ENCODE data around the gene TNIP1. TPM values are rescaled to one million over a fixed set of nuclear protein-coding genes. Genes with fewer than 3 reads are reported as not detected.

The TNIP1 gene
- polyA plus RNA-seq, 2 of the 4 experiments (the other 2 are of a cell fraction) = 48.4 to 53.4 TPM

GRCh38 chr5:150992705-150993104 is 88.1 kb downstream of the TNIP1 start:
- TF ChIP-seq POLR2AphosphoS2 (conservative IDR thresholded peaks at IDR 0.05; ENCODE audit: low read length) (no peak), EHF (CRISPR knock-in tag; IDR thresholded peaks at IDR 0.05) (no peak), ESRRA (IDR thresholded peaks at IDR 0.05; ENCODE audit: borderline replicate concordance, low read length) (no peak), FOSB (CRISPR knock-in tag; IDR thresholded peaks at IDR 0.05) (no peak), KDM5A (IDR thresholded peaks at IDR 0.05) (no peak)
- TF ChIP-seq, protein P1, sequence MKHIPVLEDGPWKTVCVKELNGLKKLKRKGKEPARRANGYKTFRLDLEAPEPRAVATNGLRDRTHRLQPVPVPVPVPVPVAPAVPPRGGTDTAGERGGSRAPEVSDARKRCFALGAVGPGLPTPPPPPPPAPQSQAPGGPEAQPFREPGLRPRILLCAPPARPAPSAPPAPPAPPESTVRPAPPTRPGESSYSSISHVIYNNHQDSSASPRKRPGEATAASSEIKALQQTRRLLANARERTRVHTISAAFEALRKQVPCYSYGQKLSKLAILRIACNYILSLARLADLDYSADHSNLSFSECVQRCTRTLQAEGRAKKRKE (CRISPR knock-in tag; IDR thresholded peaks at IDR 0.05; ENCODE audit: low read depth) = no peak
- Histone ChIP-seq H3K4me2 (no peak overlapping the region), H3K4me3 (no peak overlapping the region), H3K9me3 (no peaks in the 10 kb centered on the region), H3K4me1 (no peaks in the 10 kb centered on the region), H3K27ac (no peak overlapping the region)
- ATAC-seq (no peak), DNase-seq (ENCODE audit: low read depth in 1 of 2, low spot score in 1 of 2) (no peak), FAIRE-seq (no peak)
- WGBS (ENCODE audit: missing lambda C conversion rate) = 51% methylated on average over 6 of the region's 6 CpGs
- ChIA-PET POLR2A (no interaction called here), CTCF (interaction anchor here (0.7 kb wide), 1 partner anchor 190 kb away, joined by 3 read pairs; no protein-coding TSS in a partner anchor)

DNA sequence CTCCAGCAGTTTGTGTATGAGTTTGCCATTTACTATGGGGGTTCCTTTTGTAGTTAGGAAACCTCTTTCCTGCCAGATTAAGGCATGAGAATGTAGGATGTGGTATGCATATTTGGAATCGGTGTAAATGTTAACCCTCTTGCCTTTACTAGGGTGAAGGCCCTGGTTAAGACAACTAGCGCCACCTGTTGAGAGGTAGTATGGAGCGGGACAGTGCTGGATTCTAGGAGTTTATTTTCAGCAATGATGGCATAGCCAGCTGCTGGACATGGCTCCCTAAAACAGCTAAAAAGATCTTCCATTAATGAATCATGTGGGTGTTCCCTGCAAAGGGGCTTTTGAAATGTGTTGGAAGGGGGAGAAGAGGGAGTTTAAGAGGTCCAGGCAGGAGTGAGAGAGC is 91.1 kb downstream of the TNIP1 start:
- no peak for DNase-seq (ENCODE audit: low read depth in 1 of 2, low spot score in 1 of 2)
- FAIRE-seq = no peak
- ChIA-PET POLR2A (no interaction called here), CTCF (interaction anchor here (1.4 to 1.6 kb wide), 2 partner anchors 32 to 175 kb away, joined by 3 to 5 read pairs; no protein-coding TSS in a partner anchor)
- no peaks in the 10 kb centered on the region for H3K9me3 ChIP-seq
- H3K4me2 ChIP-seq = no peak overlapping the region
- WGBS (ENCODE audit: missing lambda C conversion rate) = 9% methylated on average over 3 of the region's 3 CpGs
- ATAC-seq = peak in 1 of 2 experiments; percentile 67; a peak in 2 of 6 replicates
- no peaks in the 10 kb centered on the region for H3K4me1 ChIP-seq
- TF ChIP-seq ZSCAN20 (CRISPR knock-in tag; IDR thresholded peaks at IDR 0.05) = no peak
- peak in 1 of 2 experiments; percentile 51; a peak in 2 of 5 replicates for TF ChIP-seq RAD21 (conservative IDR thresholded peaks at IDR 0.05 in 1 of 2, IDR thresholded peaks at IDR 0.05 in 1 of 2)
- peak; percentile 7; the same call in 1 of the 3 replicates for TF ChIP-seq CTCF (IDR thresholded peaks at IDR 0.05)
- H3K27ac ChIP-seq = no peak overlapping the region
- no peak overlapping the region for H3K4me3 ChIP-seq

DNA sequence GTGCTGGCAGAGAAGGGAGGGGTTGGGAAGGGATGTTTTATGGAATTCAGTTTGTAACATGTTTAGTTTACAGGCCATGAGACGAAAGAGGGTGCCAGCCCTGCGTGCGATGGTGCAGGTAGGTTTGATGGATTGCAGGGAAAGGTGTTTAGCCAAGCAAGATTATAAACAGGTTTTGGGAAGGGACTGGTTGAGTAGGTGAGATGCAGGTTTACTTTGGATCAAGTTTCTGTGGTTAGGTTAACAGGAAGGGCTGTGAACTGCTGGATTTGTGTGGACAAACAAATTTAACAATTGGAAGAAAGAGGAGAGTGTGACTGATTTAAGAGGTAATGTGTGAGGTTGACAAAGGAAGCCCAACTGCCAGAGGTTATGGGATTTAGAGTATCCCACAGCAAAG is 93.1 kb downstream of the TNIP1 start:
- Histone ChIP-seq H3K4me1 (no peaks in the 10 kb centered on the region), H3K27ac (no peak overlapping the region), H3K4me2 (no peak overlapping the region), H3K4me3 (no peak overlapping the region), H3K9me3 (peaks cover 8% of the 10 kb centered on the region; the same call in 1 of the 3 replicates)
- DNase-seq (ENCODE audit: low read depth in 1 of 2, low spot score in 1 of 2) (no peak), FAIRE-seq (no peak), ATAC-seq (no peak)
- CTCF ChIA-PET = no interaction called here
- 18% methylated on average over 3 of the region's 3 CpGs for WGBS (ENCODE audit: missing lambda C conversion rate)
- POLR2A ChIA-PET = no interaction called here
- TF ChIP-seq JUN (IDR thresholded peaks at IDR 0.05) (no peak), HOXA7 (CRISPR knock-in tag; IDR thresholded peaks at IDR 0.05) (no peak), SMC3 (IDR thresholded peaks at IDR 0.05) (no peak), NR3C1 (IDR thresholded peaks at IDR 0.05) (no peak), FOSL2 (IDR thresholded peaks at IDR 0.05) (no peak), FOSL2 (CRISPR knock-in tag; IDR thresholded peaks at IDR 0.05) (no peak), RARB (CRISPR knock-in tag; IDR thresholded peaks at IDR 0.05) (no peak), CEBPB (IDR thresholded peaks at IDR 0.05) (no peak), CHD2 (IDR thresholded peaks at IDR 0.05; ENCODE audit: low read length, partially characterized antibody) (no peak), MAFK (IDR thresholded peaks at IDR 0.05; ENCODE audit: partially characterized antibody) (no peak), KDM5A (IDR thresholded peaks at IDR 0.05) (no peak), HDAC2 (IDR thresholded peaks at IDR 0.05) (no peak), MYC (IDR thresholded peaks at IDR 0.05; ENCODE audit: borderline replicate concordance, low read length) (no peak), HMGXB4 (CRISPR knock-in tag; IDR thresholded peaks at IDR 0.05; ENCODE audit: borderline replicate concordance) (no peak), POLR2AphosphoS2 (conservative IDR thresholded peaks at IDR 0.05; ENCODE audit: low read length) (no peak), CHD4 (IDR thresholded peaks at IDR 0.05; ENCODE audit: borderline replicate concordance) (no peak), USF2 (IDR thresholded peaks at IDR 0.05) (no peak), CTCF (IDR thresholded peaks at IDR 0.05) (no peak), CBX2 (IDR thresholded peaks at IDR 0.05; ENCODE audit: borderline replicate concordance, low read depth) (no peak)
- TF ChIP-seq, protein P2, sequence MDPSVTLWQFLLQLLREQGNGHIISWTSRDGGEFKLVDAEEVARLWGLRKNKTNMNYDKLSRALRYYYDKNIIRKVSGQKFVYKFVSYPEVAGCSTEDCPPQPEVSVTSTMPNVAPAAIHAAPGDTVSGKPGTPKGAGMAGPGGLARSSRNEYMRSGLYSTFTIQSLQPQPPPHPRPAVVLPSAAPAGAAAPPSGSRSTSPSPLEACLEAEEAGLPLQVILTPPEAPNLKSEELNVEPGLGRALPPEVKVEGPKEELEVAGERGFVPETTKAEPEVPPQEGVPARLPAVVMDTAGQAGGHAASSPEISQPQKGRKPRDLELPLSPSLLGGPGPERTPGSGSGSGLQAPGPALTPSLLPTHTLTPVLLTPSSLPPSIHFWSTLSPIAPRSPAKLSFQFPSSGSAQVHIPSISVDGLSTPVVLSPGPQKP (IDR thresholded peaks at IDR 0.05; ENCODE audit: low read depth, low read length) = no peak

All from A549 (cell line).